SK-N-SH (cell line): ENCODE measurements around the gene RBPJL. TPM values are rescaled to one million over a fixed set of nuclear protein-coding genes. Genes with fewer than 3 reads are reported as not detected.

ENCODE experiments used
- CTCF ChIA-PET: fragments of 300-600, 350-600 bp; formaldehyde crosslinking; extraction: SDS; loops from one replicate; lab custom pipeline; 2021; lab: Yijun Ruan, JAX
- POLR2A ChIA-PET: fragments of 350-600 bp; sonication (Branson Sonifier 250); formaldehyde crosslinking; extraction: SDS; loops from one replicate; lab custom pipeline; 2020; ENCODE audit warnings: antibody characterized with exemption, inconsistent platforms; lab: Yijun Ruan, JAX
- DNase-seq: peaks from one replicate; pipeline ENCODE4 v3.0.0; 2012
- H2AFZ ChIP-seq: fragments of 200-600 bp; sonication (generic); 2 replicates; pipeline ENCODE4 v1.8.1; 2016; ENCODE audit warnings: antibody characterized with exemption, mild to moderate bottlenecking, low read depth
- H3F3A ChIP-seq: fragments of 200-600 bp; sonication (generic); replicated peaks from 2 replicates; pipeline ENCODE3; 2016; ENCODE audit warnings: antibody characterized with exemption, mild to moderate bottlenecking; ENCODE audit not compliant: insufficient read depth
- H3K27ac ChIP-seq, 2 experiments: fragments of 200-500 bp in 1 of 2; fragments of 200-600 bp in 1 of 2; sonication (Bioruptor generic) in 1 of 2; sonication (generic), shearing (Covaris generic) in 1 of 2; 2 replicates each; pipeline versions ENCODE4 v1.5.1 to v1.6.1; 2014 to 2016; ENCODE audit warnings: low read depth in 2 of 2, inconsistent platforms in 1 of 2, low read length in 1 of 2, mild to moderate bottlenecking in 1 of 2, mixed read lengths in 1 of 2
- H3K27me3 ChIP-seq: fragments of 200-600 bp; sonication (generic), shearing (Covaris generic); 2 replicates; pipeline ENCODE4 v1.6.1; 2016; ENCODE audit warnings: mixed run types; ENCODE audit not compliant: insufficient read depth
- H3K36me3 ChIP-seq, 2 experiments: fragments of 200-500 bp in 1 of 2; fragments of 200-600 bp in 1 of 2; sonication (Bioruptor generic) in 1 of 2; sonication (generic) in 1 of 2; replicated peaks in 1 of 2; 2 replicates each; pipeline versions ENCODE3 to v1.5.1; 2014 to 2016; ENCODE audit warnings: low read length in 1 of 2, mild to moderate bottlenecking in 1 of 2; ENCODE audit not compliant: insufficient read depth in 2 of 2, control insufficient read depth in 1 of 2
- H3K4me1 ChIP-seq, 2 experiments: fragments of 200-500 bp in 1 of 2; fragments of 200-600 bp in 1 of 2; sonication (Bioruptor generic) in 1 of 2; sonication (generic), shearing (Covaris generic) in 1 of 2; 2 replicates each; pipeline versions ENCODE4 v1.5.1 to v1.6.1; 2014 to 2016; ENCODE audit warnings: low read depth in 1 of 2, low read length in 1 of 2, mixed run types in 1 of 2; ENCODE audit not compliant: insufficient read depth in 2 of 2, control insufficient read depth in 1 of 2
- H3K4me2 ChIP-seq: fragments of 200-600 bp; sonication (generic), shearing (Covaris generic); 2 replicates; pipeline ENCODE4 v1.6.1; 2017; ENCODE audit warnings: mixed run types
- H3K4me3 ChIP-seq, 2 experiments: fragments of 200-500 bp in 1 of 2; fragments of 200-600 bp in 1 of 2; sonication (Bioruptor generic) in 1 of 2; sonication (generic), shearing (Covaris generic) in 1 of 2; 2 replicates each; pipeline versions ENCODE4 v1.5.1 to v1.8.1; 2014 to 2016; ENCODE audit warnings: low read depth in 2 of 2, inconsistent platforms in 1 of 2, low read length in 1 of 2, mild to moderate bottlenecking in 1 of 2, mixed read lengths in 1 of 2, moderate library complexity in 1 of 2
- H3K79me2 ChIP-seq: fragments of 200-600 bp; sonication (generic); 2 replicates; pipeline ENCODE4 v1.8.1; 2017; ENCODE audit warnings: mild to moderate bottlenecking; ENCODE audit not compliant: insufficient read depth
- H3K9ac ChIP-seq: fragments of 200-600 bp; sonication (generic); 2 replicates; pipeline ENCODE4 v1.6.1; 2017; ENCODE audit warnings: mixed run types
- H3K9me2 ChIP-seq: fragments of 200-600 bp; sonication (generic); 2 replicates; pipeline ENCODE4 v1.6.1; 2017; ENCODE audit warnings: mixed run types
- H3K9me3 ChIP-seq: fragments of 200-600 bp; sonication (generic); 2 replicates; pipeline ENCODE4 v1.6.1; 2017; ENCODE audit warnings: mixed run types, mild to moderate bottlenecking, moderate library complexity
- H4K20me1 ChIP-seq: fragments of 200-600 bp; sonication (generic); 2 replicates; pipeline ENCODE4 v1.6.1; 2017; ENCODE audit warnings: mild to moderate bottlenecking, mixed run types; ENCODE audit not compliant: insufficient read depth
- CHD2 ChIP-seq: fragments of 150-350 bp; IDR thresholded peaks from 2 replicates; pipeline ENCODE4 v1.6.1; 2018; ENCODE audit warnings: low read length; ENCODE audit not compliant: partially characterized antibody
- EZH2phosphoT487 ChIP-seq: fragments of 200-600 bp; sonication (generic); IDR thresholded peaks from 2 replicates; pipeline ENCODE4 v1.6.1; 2017; ENCODE audit warnings: low read depth, mixed run types, mild to moderate bottlenecking, antibody characterized with exemption, moderate library complexity, borderline replicate concordance
- FOSL2 ChIP-seq: IDR thresholded peaks from 2 replicates; pipeline ENCODE4 v1.4.0; 2012; ENCODE audit warnings: low read depth, mild to moderate bottlenecking, moderate library complexity, borderline replicate concordance
- FOXJ3 ChIP-seq: sonication (generic); formaldehyde crosslinking; IDR thresholded peaks from 2 replicates; pipeline ENCODE4 v1.5.1; 2020; ENCODE audit warnings: mild to moderate bottlenecking, missing genetic modification reagents
- GATA2 ChIP-seq: sonication (generic); formaldehyde crosslinking; IDR thresholded peaks from 2 replicates; pipeline ENCODE4 v1.5.0; 2020; ENCODE audit warnings: mild to moderate bottlenecking, missing genetic modification reagents
- JUND ChIP-seq: IDR thresholded peaks from 2 replicates; pipeline ENCODE4 v1.4.0; 2012
- MEF2A ChIP-seq: IDR thresholded peaks from 2 replicates; pipeline ENCODE4 v1.4.0; 2012; ENCODE audit warnings: low read depth, borderline replicate concordance
- NRF1 ChIP-seq: IDR thresholded peaks from 2 replicates; pipeline ENCODE4 v1.6.1; 2012; ENCODE audit warnings: low read depth, mild to moderate bottlenecking, low read length
- RAD21 ChIP-seq: IDR thresholded peaks from 2 replicates; pipeline ENCODE4 v1.6.1; 2012; ENCODE audit warnings: mild to moderate bottlenecking, low read length
- RCOR1 ChIP-seq: fragments of 150-350 bp; IDR thresholded peaks from 2 replicates; pipeline ENCODE4 v1.6.1; 2017; ENCODE audit warnings: antibody characterized with exemption, low read length
- RFX5 ChIP-seq: IDR thresholded peaks from 2 replicates; pipeline ENCODE4 v1.6.1; 2012; ENCODE audit warnings: mild to moderate bottlenecking, improper control_type of control experiment, low read length
- RXRA ChIP-seq: IDR thresholded peaks from 2 replicates; pipeline ENCODE4 v1.4.0; 2012; ENCODE audit warnings: low read depth, mild to moderate bottlenecking, borderline replicate concordance
- SIN3A ChIP-seq: IDR thresholded peaks from 2 replicates; pipeline ENCODE4 v1.6.1; 2012; ENCODE audit warnings: low read depth, mild to moderate bottlenecking, low read length, moderate library complexity, borderline replicate concordance
- TAF1 ChIP-seq: IDR thresholded peaks from 2 replicates; pipeline ENCODE4 v1.6.1; 2012; ENCODE audit warnings: low read depth, mild to moderate bottlenecking, low read length, moderate library complexity, borderline replicate concordance
- YY1 ChIP-seq: IDR thresholded peaks from 2 replicates; pipeline ENCODE4 v1.4.0; 2012; ENCODE audit warnings: low read depth, mild to moderate bottlenecking
- WGBS: methylation state at CpG from one replicate; pipeline ENCODE4 v1.1.6; 2017; ENCODE audit warnings: low lambda C conversion rate; 5-methylcytosine and 5-hydroxymethylcytosine counted together
- polyA plus RNA-seq, 3 experiments: library from polyadenylated mRNA; depleted of rRNA; stranded (reverse); fragments of >200 nt; gene quantifications; 2 replicates each; pipeline ENCODE4 v1.2.3, GENCODE V29; 2012
- TF ChIP-seq, protein P1 (sequence below): IDR thresholded peaks from 2 replicates; pipeline ENCODE4 v1.4.0; 2012; ENCODE audit warnings: low read depth, borderline replicate concordance
- TF ChIP-seq, protein P2 (sequence below): fragments of 200-600 bp; sonication (generic); IDR thresholded peaks from 2 replicates; pipeline ENCODE4 v1.6.1; 2017; ENCODE audit warnings: antibody characterized with exemption, mild to moderate bottlenecking, moderate library complexity
- TF ChIP-seq, protein P3 (sequence below): IDR thresholded peaks from 2 replicates; pipeline ENCODE4 v1.4.0; 2012; ENCODE audit warnings: low read depth
- TF ChIP-seq, protein P4 (sequence below): IDR thresholded peaks from 2 replicates; pipeline ENCODE4 v1.4.0; 2012; ENCODE audit warnings: low read depth, borderline replicate concordance
- TF ChIP-seq, protein P5 (sequence below): fragments of 150-350 bp; IDR thresholded peaks from 2 replicates; pipeline ENCODE4 v1.6.1; 2017; ENCODE audit warnings: antibody characterized with exemption, low read length, low read depth, borderline replicate concordance
- TF ChIP-seq, protein P6 (sequence below): IDR thresholded peaks from 2 replicates; pipeline ENCODE4; 2012

RBPJL gene
- polyA plus RNA-seq, 1 of the 3 experiments (the other 2 are of a cell fraction): not detected

DNA sequence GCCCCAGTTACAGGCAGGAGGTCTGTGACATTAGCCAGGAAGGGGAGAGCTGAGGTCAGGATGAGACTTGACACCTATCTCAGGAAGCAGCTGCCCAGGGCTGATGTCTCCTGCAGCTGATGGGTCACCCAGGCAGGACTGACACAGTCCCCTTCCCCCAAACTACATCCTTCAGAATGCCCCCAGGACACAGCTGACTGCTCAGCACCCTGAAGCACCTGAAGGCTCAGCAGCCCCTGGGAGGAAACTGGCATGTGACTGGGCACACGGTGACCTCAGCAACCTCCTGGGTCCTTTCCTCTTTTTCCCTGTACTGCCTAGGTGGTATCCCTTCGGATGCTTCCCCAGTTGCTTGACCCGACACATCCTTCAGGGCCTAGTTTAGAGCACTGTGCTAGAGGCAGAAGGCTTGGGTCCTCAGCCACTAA lies 39.7 kb downstream of the RBPJL start:
- Histone ChIP-seq H3K36me3 (no peaks in the 10 kb centered on the region), H3K4me1 (peaks cover 59 to 62% of the 10 kb centered on the region in 2 experiments)
- no peak for TF ChIP-seq RCOR1
- TF ChIP-seq RXRA: 0 out of 2 replicates have a peak, but pooled peaks have one; percentile 15
- TF ChIP-seq, protein P1, sequence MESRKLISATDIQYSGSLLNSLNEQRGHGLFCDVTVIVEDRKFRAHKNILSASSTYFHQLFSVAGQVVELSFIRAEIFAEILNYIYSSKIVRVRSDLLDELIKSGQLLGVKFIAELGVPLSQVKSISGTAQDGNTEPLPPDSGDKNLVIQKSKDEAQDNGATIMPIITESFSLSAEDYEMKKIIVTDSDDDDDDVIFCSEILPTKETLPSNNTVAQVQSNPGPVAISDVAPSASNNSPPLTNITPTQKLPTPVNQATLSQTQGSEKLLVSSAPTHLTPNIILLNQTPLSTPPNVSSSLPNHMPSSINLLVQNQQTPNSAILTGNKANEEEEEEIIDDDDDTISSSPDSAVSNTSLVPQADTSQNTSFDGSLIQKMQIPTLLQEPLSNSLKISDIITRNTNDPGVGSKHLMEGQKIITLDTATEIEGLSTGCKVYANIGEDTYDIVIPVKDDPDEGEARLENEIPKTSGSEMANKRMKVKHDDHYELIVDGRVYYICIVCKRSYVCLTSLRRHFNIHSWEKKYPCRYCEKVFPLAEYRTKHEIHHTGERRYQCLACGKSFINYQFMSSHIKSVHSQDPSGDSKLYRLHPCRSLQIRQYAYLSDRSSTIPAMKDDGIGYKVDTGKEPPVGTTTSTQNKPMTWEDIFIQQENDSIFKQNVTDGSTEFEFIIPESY: no peak
- no peak for TF ChIP-seq RAD21
- TF ChIP-seq, all 33 proteins: peak for 1
- H3K4me3 ChIP-seq: peak overlapping the region; percentile 72 to 87; a peak in 3 of 4 replicates
- ChIA-PET CTCF (interaction anchor here (1.1 to 3.4 kb wide), 4 partner anchors 16 to 104 kb away, joined by 4 to 22 read pairs (median 8); partner anchors contain the start of gene SYS1), POLR2A (interaction anchor here (0.7 to 1.2 kb wide), 2 partner anchors 13 to 16 kb away, joined by 3 read pairs; partner anchors contain the start of gene SYS1)
- no peak overlapping the region for H3K27ac ChIP-seq
- peak overlapping the region; percentile 96 for H3K9ac ChIP-seq
- H3F3A ChIP-seq: peaks cover 16% of the 10 kb centered on the region
- H3K9me2 ChIP-seq: no peaks in the 10 kb centered on the region
- DNase-seq: no peak
- H3K4me2 ChIP-seq: peak overlapping the region; percentile 96
- peaks cover 8% of the 10 kb centered on the region; the same call in 1 of the 2 replicates for H4K20me1 ChIP-seq
- H3K9me3 ChIP-seq: no peaks in the 10 kb centered on the region
- H3K27me3 ChIP-seq: no peaks in the 10 kb centered on the region
- H3K79me2 ChIP-seq: peaks cover 67% of the 10 kb centered on the region
- no peak overlapping the region for H2AFZ ChIP-seq
- 81% methylated on average over 2 of the region's 3 CpGs for WGBS

DNA sequence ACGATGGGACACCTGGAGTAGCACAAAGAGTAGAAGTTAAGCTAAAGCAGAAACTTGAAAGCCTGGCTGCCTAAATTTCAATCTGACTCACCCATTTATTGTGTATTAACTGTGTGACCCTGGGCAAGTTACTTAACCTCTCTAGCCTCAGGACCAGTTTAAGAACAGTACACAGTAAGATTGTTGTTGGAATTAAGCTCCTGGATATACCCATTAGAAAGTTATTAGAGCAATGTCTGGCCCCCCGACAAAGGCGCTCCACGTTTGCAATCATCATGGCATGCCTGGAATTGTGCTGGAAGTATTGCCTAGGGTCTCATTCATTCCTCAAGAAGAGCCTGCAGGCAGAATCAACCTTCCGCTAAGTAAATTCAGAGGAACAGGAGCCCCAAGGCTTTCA lies 40.2 kb downstream of the RBPJL start:
- peak overlapping the region; percentile 72 to 87; a peak in 3 of 4 replicates for H3K4me3 ChIP-seq
- H3K27me3 ChIP-seq: no peaks in the 10 kb centered on the region
- H3K36me3 ChIP-seq: no peaks in the 10 kb centered on the region
- 69% methylated on average over 5 of the region's 5 CpGs for WGBS
- peaks cover 5% of the 10 kb centered on the region; the same call in 1 of the 2 replicates for H4K20me1 ChIP-seq
- no peaks in the 10 kb centered on the region for H3K9me2 ChIP-seq
- ChIA-PET POLR2A (interaction anchor here (0.7 to 1.2 kb wide), 3 partner anchors 12 to 69 kb away, joined by 3 read pairs; partner anchors contain the start of genes PIGT and SYS1), CTCF (interaction anchor here (0.7 to 3.4 kb wide), 5 partner anchors 16 to 90 kb away, joined by 3 to 22 read pairs (median 4); partner anchors contain the start of gene SYS1)
- peak overlapping the region; percentile 96 for H3K9ac ChIP-seq
- H2AFZ ChIP-seq: no peak overlapping the region
- H3K4me1 ChIP-seq: peaks cover 53 to 56% of the 10 kb centered on the region in 2 experiments
- peaks cover 16% of the 10 kb centered on the region for H3F3A ChIP-seq
- no peaks in the 10 kb centered on the region for H3K9me3 ChIP-seq
- peak overlapping the region in 1 of 2 experiments; percentile 60; a peak in 1 of 4 replicates for H3K27ac ChIP-seq
- H3K79me2 ChIP-seq: peaks cover 62% of the 10 kb centered on the region
- no peak for DNase-seq
- H3K4me2 ChIP-seq: peak overlapping the region; percentile 96
- TF ChIP-seq TAF1: no peak
- TF ChIP-seq YY1: no peak
- TF ChIP-seq NRF1: no peak
- no peak for TF ChIP-seq RCOR1
- TF ChIP-seq EZH2phosphoT487: no peak
- no peak for TF ChIP-seq SIN3A
- TF ChIP-seq, protein P2, sequence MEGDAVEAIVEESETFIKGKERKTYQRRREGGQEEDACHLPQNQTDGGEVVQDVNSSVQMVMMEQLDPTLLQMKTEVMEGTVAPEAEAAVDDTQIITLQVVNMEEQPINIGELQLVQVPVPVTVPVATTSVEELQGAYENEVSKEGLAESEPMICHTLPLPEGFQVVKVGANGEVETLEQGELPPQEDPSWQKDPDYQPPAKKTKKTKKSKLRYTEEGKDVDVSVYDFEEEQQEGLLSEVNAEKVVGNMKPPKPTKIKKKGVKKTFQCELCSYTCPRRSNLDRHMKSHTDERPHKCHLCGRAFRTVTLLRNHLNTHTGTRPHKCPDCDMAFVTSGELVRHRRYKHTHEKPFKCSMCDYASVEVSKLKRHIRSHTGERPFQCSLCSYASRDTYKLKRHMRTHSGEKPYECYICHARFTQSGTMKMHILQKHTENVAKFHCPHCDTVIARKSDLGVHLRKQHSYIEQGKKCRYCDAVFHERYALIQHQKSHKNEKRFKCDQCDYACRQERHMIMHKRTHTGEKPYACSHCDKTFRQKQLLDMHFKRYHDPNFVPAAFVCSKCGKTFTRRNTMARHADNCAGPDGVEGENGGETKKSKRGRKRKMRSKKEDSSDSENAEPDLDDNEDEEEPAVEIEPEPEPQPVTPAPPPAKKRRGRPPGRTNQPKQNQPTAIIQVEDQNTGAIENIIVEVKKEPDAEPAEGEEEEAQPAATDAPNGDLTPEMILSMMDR: no peak
- TF ChIP-seq GATA2 (CRISPR knock-in tag): no peak
- TF ChIP-seq, protein P3, sequence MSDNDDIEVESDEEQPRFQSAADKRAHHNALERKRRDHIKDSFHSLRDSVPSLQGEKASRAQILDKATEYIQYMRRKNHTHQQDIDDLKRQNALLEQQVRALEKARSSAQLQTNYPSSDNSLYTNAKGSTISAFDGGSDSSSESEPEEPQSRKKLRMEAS: no peak
- TF ChIP-seq CHD2: no peak
- no peak for TF ChIP-seq MEF2A
- TF ChIP-seq, protein P4, sequence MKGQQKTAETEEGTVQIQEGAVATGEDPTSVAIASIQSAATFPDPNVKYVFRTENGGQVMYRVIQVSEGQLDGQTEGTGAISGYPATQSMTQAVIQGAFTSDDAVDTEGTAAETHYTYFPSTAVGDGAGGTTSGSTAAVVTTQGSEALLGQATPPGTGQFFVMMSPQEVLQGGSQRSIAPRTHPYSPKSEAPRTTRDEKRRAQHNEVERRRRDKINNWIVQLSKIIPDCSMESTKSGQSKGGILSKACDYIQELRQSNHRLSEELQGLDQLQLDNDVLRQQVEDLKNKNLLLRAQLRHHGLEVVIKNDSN: no peak
- no peak for TF ChIP-seq FOXJ3 (CRISPR knock-in tag)
- TF ChIP-seq RFX5: no peak
- TF ChIP-seq, protein P5, sequence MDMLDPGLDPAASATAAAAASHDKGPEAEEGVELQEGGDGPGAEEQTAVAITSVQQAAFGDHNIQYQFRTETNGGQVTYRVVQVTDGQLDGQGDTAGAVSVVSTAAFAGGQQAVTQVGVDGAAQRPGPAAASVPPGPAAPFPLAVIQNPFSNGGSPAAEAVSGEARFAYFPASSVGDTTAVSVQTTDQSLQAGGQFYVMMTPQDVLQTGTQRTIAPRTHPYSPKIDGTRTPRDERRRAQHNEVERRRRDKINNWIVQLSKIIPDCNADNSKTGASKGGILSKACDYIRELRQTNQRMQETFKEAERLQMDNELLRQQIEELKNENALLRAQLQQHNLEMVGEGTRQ: no peak
- no peak for TF ChIP-seq FOSL2
- TF ChIP-seq, protein P6, sequence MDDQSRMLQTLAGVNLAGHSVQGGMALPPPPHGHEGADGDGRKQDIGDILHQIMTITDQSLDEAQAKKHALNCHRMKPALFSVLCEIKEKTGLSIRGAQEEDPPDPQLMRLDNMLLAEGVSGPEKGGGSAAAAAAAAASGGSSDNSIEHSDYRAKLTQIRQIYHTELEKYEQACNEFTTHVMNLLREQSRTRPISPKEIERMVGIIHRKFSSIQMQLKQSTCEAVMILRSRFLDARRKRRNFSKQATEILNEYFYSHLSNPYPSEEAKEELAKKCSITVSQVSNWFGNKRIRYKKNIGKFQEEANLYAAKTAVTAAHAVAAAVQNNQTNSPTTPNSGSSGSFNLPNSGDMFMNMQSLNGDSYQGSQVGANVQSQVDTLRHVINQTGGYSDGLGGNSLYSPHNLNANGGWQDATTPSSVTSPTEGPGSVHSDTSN: no peak
- no peak for TF ChIP-seq JUND
